ENCODE data around the gene FRS2.

- TF ChIP-seq CTCF (IDR thresholded peaks at IDR 0.05): no peak
- TF ChIP-seq EZH2 (IDR thresholded peaks at IDR 0.05; ENCODE audit: borderline replicate concordance, insufficient read depth, low read depth, low read length, poor library complexity, severe bottlenecking): no peak
These were observed 153.8 kb downstream of the FRS2 start for GRCh38 chr12:69623970-69624369.
